MM.1S (cell line): ENCODE data around the gene TMED10.

ENCODE experiments used
- DNase-seq: peaks from one replicate; pipeline ENCODE4 v3.0.0-alpha.2; 2015
- H2AFZ ChIP-seq: fragments of 300-600 bp; sonication (generic); 2 replicates; pipeline ENCODE4 v1.6.0; 2016; ENCODE audit warnings: antibody characterized with exemption, low read length
- H3F3A ChIP-seq: fragments of 300-600 bp; sonication (generic); 2 replicates; pipeline ENCODE4 v1.6.1; 2016; ENCODE audit warnings: mild to moderate bottlenecking, antibody characterized with exemption, low read length, moderate library complexity, mixed read lengths; ENCODE audit not compliant: insufficient read depth
- H3K27ac ChIP-seq: fragments of 300-600 bp; sonication (generic); 2 replicates; pipeline ENCODE4 v1.5.1; 2016; ENCODE audit warnings: mild to moderate bottlenecking, low read length
- H3K27me3 ChIP-seq: fragments of 300-600 bp; sonication (generic); replicated peaks from 2 replicates; pipeline ENCODE4 v1.6.0; 2016; ENCODE audit warnings: low read length; ENCODE audit not compliant: insufficient read depth
- H3K36me3 ChIP-seq: fragments of 300-600 bp; sonication (generic); replicated peaks from 2 replicates; pipeline ENCODE4 v1.6.1; 2016; ENCODE audit warnings: mild to moderate bottlenecking, low read length, mixed read lengths; ENCODE audit not compliant: insufficient read depth
- H3K4me1 ChIP-seq: fragments of 300-600 bp; sonication (generic); 2 replicates; pipeline ENCODE4 v1.6.1; 2016; ENCODE audit warnings: low read length, mixed read lengths
- H3K4me2 ChIP-seq: fragments of 300-600 bp; sonication (generic); 2 replicates; pipeline ENCODE4 v1.6.0; 2016; ENCODE audit warnings: low read depth, low read length
- H3K4me3 ChIP-seq: fragments of 300-600 bp; sonication (generic); 2 replicates; pipeline ENCODE4 v1.5.1; 2016; ENCODE audit warnings: low read length, mixed read lengths
- H3K79me2 ChIP-seq: fragments of 300-600 bp; sonication (generic); 2 replicates; pipeline ENCODE4 v1.6.1; 2016; ENCODE audit warnings: mixed run types, low read length, mixed read lengths
- H3K9ac ChIP-seq: fragments of 300-600 bp; sonication (generic); 2 replicates; pipeline ENCODE4 v1.6.1; 2016; ENCODE audit warnings: low read length, mixed read lengths
- H3K9me2 ChIP-seq: fragments of 300-600 bp; sonication (generic); replicated peaks from 2 replicates; pipeline ENCODE4 v1.6.1; 2016; ENCODE audit warnings: mild to moderate bottlenecking, low read length, mixed read lengths; ENCODE audit not compliant: insufficient read depth
- H3K9me3 ChIP-seq: fragments of 300-600 bp; sonication (generic); replicated peaks from 2 replicates; pipeline ENCODE4 v1.6.1; 2016; ENCODE audit warnings: mild to moderate bottlenecking, low read length, mixed read lengths; ENCODE audit not compliant: insufficient read depth
- H4K20me1 ChIP-seq: fragments of 300-600 bp; sonication (generic); 2 replicates; pipeline ENCODE4 v1.6.1; 2016; ENCODE audit warnings: mild to moderate bottlenecking, low read length, moderate library complexity, mixed read lengths; ENCODE audit not compliant: insufficient read depth
- CTCF ChIP-seq: fragments of 300-600 bp; sonication (generic); IDR thresholded peaks from 2 replicates; pipeline ENCODE4 v1.5.1; 2016; ENCODE audit warnings: antibody characterized with exemption, low read length, mixed read lengths
- EZH2 ChIP-seq: fragments of 300-600 bp; sonication (generic); optimal IDR thresholded peaks from 2 replicates; pipeline ENCODE3; 2017; ENCODE audit warnings: low read depth, mild to moderate bottlenecking, antibody characterized with exemption, low read length, mixed read lengths
- EZH2phosphoT487 ChIP-seq: fragments of 300-600 bp; sonication (generic); IDR thresholded peaks from 2 replicates; pipeline ENCODE4 v1.6.1; 2018; ENCODE audit warnings: antibody characterized with exemption, low read length

TMED10 gene

GRCh38 chr14:75142494-75142893 lies 33.9 kb downstream of the TMED10 start:
- Histone ChIP-seq H3K9me3 (no peaks in the 10 kb centered on the region), H3K4me3 (no peak overlapping the region), H3K36me3 (no peaks in the 10 kb centered on the region), H4K20me1 (no peaks in the 10 kb centered on the region), H3K9me2 (no peaks in the 10 kb centered on the region), H3K79me2 (peaks cover 53% of the 10 kb centered on the region), H3F3A (peaks cover 4% of the 10 kb centered on the region; the same call in 1 of the 2 replicates), H3K4me2 (no peak overlapping the region), H3K27ac (no peak overlapping the region), H3K9ac (no peak overlapping the region), H3K4me1 (0 out of 2 replicates have a peak, but pooled peaks cover 6% of the 10 kb centered on the region), H2AFZ (no peak overlapping the region), H3K27me3 (no peaks in the 10 kb centered on the region)
- TF ChIP-seq CTCF (no peak), EZH2phosphoT487 (no peak), EZH2 (no peak)
- DNase-seq = no peak

GRCh38 chr14:75141967-75142366 lies 34.4 kb downstream of the TMED10 start:
- H3K9me3 ChIP-seq = no peaks in the 10 kb centered on the region
- no peaks in the 10 kb centered on the region for H4K20me1 ChIP-seq
- H3K9me2 ChIP-seq = no peaks in the 10 kb centered on the region
- DNase-seq = no peak
- H3K9ac ChIP-seq = no peak overlapping the region
- no peaks in the 10 kb centered on the region for H3K36me3 ChIP-seq
- H3F3A ChIP-seq = peaks cover 4% of the 10 kb centered on the region; the same call in 1 of the 2 replicates
- H3K4me1 ChIP-seq = 0 out of 2 replicates have a peak, but pooled peaks cover 6% of the 10 kb centered on the region
- no peak overlapping the region for H3K27ac ChIP-seq
- no peak overlapping the region for H3K4me2 ChIP-seq
- H3K4me3 ChIP-seq = no peak overlapping the region
- no peaks in the 10 kb centered on the region for H3K27me3 ChIP-seq
- TF ChIP-seq CTCF (peak; percentile 23; the same call in 1 of the 2 replicates), EZH2phosphoT487 (no peak)
- H3K79me2 ChIP-seq = peaks cover 53% of the 10 kb centered on the region
- no peak overlapping the region for H2AFZ ChIP-seq

GRCh38 chr14:75141062-75141461 lies 35.4 kb downstream of the TMED10 start:
- no peak overlapping the region for H3K27ac ChIP-seq
- peaks cover 4% of the 10 kb centered on the region; the same call in 1 of the 2 replicates for H3F3A ChIP-seq
- H3K9ac ChIP-seq = no peak overlapping the region
- no peaks in the 10 kb centered on the region for H3K36me3 ChIP-seq
- H3K4me2 ChIP-seq = no peak overlapping the region
- H3K4me1 ChIP-seq = 0 out of 2 replicates have a peak, but pooled peaks cover 6% of the 10 kb centered on the region
- DNase-seq = no peak
- H4K20me1 ChIP-seq = no peaks in the 10 kb centered on the region
- H3K4me3 ChIP-seq = no peak overlapping the region
- TF ChIP-seq EZH2phosphoT487 (no peak), CTCF (no peak), EZH2 (no peak)
- H2AFZ ChIP-seq = no peak overlapping the region
- H3K27me3 ChIP-seq = no peaks in the 10 kb centered on the region
- no peaks in the 10 kb centered on the region for H3K9me3 ChIP-seq
- H3K9me2 ChIP-seq = no peaks in the 10 kb centered on the region
- H3K79me2 ChIP-seq = peaks cover 49% of the 10 kb centered on the region
